Brain microvascular endothelial cell (primary cell): Measurements from ENCODE around the gene PDGFD.
A peak's percentile ranks its signal among the peaks of the same experiment; 100 is the strongest.

Source experiments
- DNase-seq: peaks from one replicate; pipeline ENCODE4 v3.0.0-alpha.2; 2020
- H3K27ac ChIP-seq: fragments of 250-450 bp; sonication (Bioruptor Pico); 2 replicates; pipeline ENCODE4 v1.5.1; 2020; ENCODE audit warnings: mild to moderate bottlenecking, moderate library complexity
- H3K27me3 ChIP-seq: fragments of 250-450 bp; sonication (Bioruptor Pico); replicated peaks from 2 replicates; pipeline ENCODE4 v1.5.1; 2020; ENCODE audit warnings: mild to moderate bottlenecking
- H3K36me3 ChIP-seq: fragments of 250-450 bp; sonication (Bioruptor Pico); replicated peaks from 2 replicates; pipeline ENCODE4 v1.5.1; 2020; ENCODE audit warnings: mild to moderate bottlenecking
- H3K4me3 ChIP-seq: 2 replicates; pipeline ENCODE4 v1.5.1; 2011; ENCODE audit warnings: low read depth, mild to moderate bottlenecking, control low read depth, low read length, moderate library complexity
- CTCF ChIP-seq: IDR thresholded peaks from 2 replicates; pipeline ENCODE4 v1.5.1; 2011; ENCODE audit warnings: low read depth, mild to moderate bottlenecking, moderate library complexity, low read length, control low read depth, inconsistent platforms; ENCODE audit errors: missing control alignments
- in situ Hi-C: cut with HindIII; loops from 2 replicates; pipeline ENCODE4 v1.10.0; 2017; ENCODE audit warnings: low sequenced_read_pairs, low pct_ligation_motif_present

Gene PDGFD

GRCh38 chr11:104028476-104029263 is 135.3 kb downstream of the PDGFD start:
- in situ Hi-C loops = no loop called here
- H3K27me3 ChIP-seq = no peaks in the 10 kb centered on the region
- DNase-seq = peak; percentile 23
- H3K27ac ChIP-seq = no peak overlapping the region
- H3K36me3 ChIP-seq = no peaks in the 10 kb centered on the region
- no peak overlapping the region for H3K4me3 ChIP-seq
- no peak for TF ChIP-seq CTCF

- no peak for DNase-seq
- H3K27ac ChIP-seq = no peak overlapping the region
- TF ChIP-seq CTCF = no peak
- no peaks in the 10 kb centered on the region for H3K27me3 ChIP-seq
- no peaks in the 10 kb centered on the region for H3K36me3 ChIP-seq
- in situ Hi-C loops = no loop called here
- no peak overlapping the region for H3K4me3 ChIP-seq
Measured at GRCh38 chr11:104024572-104024971, 139.4 kb downstream of the PDGFD start.

GRCh38 chr11:104015649-104016415 is 148.1 kb downstream of the PDGFD start:
- DNase-seq = no peak
- H3K4me3 ChIP-seq = no peak overlapping the region
- no peaks in the 10 kb centered on the region for H3K27me3 ChIP-seq
- in situ Hi-C loops = no loop called here
- no peak for TF ChIP-seq CTCF
- H3K36me3 ChIP-seq = no peaks in the 10 kb centered on the region
- H3K27ac ChIP-seq = no peak overlapping the region

GRCh38 chr11:104011044-104011443 is 152.9 kb downstream of the PDGFD start:
- in situ Hi-C loops = no loop called here

GRCh38 chr11:104009744-104010143 is 154.2 kb downstream of the PDGFD start:
- H3K36me3 ChIP-seq = no peaks in the 10 kb centered on the region
- H3K4me3 ChIP-seq = no peak overlapping the region
- no peak for DNase-seq
- H3K27ac ChIP-seq = no peak overlapping the region
- in situ Hi-C loops = no loop called here
- TF ChIP-seq CTCF = no peak
- H3K27me3 ChIP-seq = no peaks in the 10 kb centered on the region

More at GRCh38 chr11:104011044-104011443, 152.9 kb downstream of the PDGFD start:
- H3K27ac ChIP-seq = no peak overlapping the region
- H3K4me3 ChIP-seq = no peak overlapping the region
- DNase-seq = no peak
- TF ChIP-seq CTCF = no peak
- H3K36me3 ChIP-seq = no peaks in the 10 kb centered on the region
- no peaks in the 10 kb centered on the region for H3K27me3 ChIP-seq
